ENCODE results near the gene NPHP4.

The NPHP4 gene

DNA sequence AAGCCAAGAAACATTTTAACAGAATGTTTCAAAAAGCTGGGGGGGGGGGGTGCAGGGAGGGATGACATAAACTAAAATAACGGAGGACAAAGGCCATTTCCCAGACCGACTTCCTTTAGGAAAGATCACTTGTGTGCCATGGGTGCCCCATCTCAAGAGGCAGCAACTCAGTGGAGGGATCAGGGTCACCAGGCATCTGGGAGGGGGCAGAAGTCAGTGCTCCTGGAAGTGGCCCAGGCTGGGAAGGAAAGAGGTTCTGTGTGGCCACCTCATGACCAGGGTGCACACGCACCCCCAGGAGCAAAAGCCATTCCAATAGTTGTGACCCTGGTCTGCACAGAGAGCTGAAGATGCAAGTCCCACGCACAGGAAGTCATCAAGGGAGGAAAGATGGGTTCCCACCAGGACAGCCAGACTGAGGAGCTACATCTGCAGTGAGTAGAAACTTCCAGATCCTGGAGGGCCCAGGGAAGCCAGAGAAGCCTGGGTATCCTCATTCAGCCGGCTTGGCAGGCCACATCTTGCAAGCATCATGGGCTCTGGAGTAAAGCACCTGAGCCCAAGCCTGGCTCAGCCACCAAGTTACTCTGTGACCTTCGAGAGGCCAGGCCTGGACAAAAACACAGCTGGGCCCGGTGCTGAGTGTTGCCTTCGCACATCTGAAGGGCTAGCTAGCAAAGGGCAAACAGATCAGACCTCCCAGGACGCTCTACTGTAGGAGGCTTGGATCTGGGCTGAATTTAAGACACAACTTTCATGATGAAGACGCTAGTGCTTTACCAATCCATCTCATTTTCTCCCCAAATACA, 36.0 kb downstream of the NPHP4 start:
- DNase-seq (ENCODE audit: low read depth, low spot score) = no peak
- H3K4me1 ChIP-seq (ENCODE audit: insufficient read depth, insufficient read length) = no peaks in the 10 kb centered on the region
- TF ChIP-seq SUZ12 (IDR thresholded peaks at IDR 0.05; ENCODE audit: extremely low read depth, insufficient read depth, insufficient read length) = no peak
- no peak overlapping the region for H3K9ac ChIP-seq (ENCODE audit: insufficient read length, low read depth)
- H3K27me3 ChIP-seq (ENCODE audit: insufficient read depth, insufficient read length) = no peaks in the 10 kb centered on the region
- no peak overlapping the region for H3K4me3 ChIP-seq (ENCODE audit: insufficient read length, low read depth)
- peaks cover 10% of the 10 kb centered on the region for H3K36me3 ChIP-seq (ENCODE audit: insufficient read depth, insufficient read length, low read length)
- H3K9me3 ChIP-seq (ENCODE audit: insufficient read depth, low read length) = no peaks in the 10 kb centered on the region

GRCh38 chr1:5955479-5955977, 36.7 kb downstream of the NPHP4 start:
- H3K4me3 ChIP-seq (ENCODE audit: insufficient read length, low read depth) = no peak overlapping the region
- TF ChIP-seq ZNF274 (IDR thresholded peaks at IDR 0.05; ENCODE audit: low read depth, low read length) (no peak), SUZ12 (IDR thresholded peaks at IDR 0.05; ENCODE audit: extremely low read depth, insufficient read depth, insufficient read length) (no peak), YY1 (IDR thresholded peaks at IDR 0.05; ENCODE audit: insufficient read depth, insufficient read length) (no peak)
- no peaks in the 10 kb centered on the region for H3K4me1 ChIP-seq (ENCODE audit: insufficient read depth, insufficient read length)
- H3K27me3 ChIP-seq (ENCODE audit: insufficient read depth, insufficient read length) = no peaks in the 10 kb centered on the region
- no peaks in the 10 kb centered on the region for H3K9me3 ChIP-seq (ENCODE audit: insufficient read depth, low read length)
- H3K9ac ChIP-seq (ENCODE audit: insufficient read length, low read depth) = no peak overlapping the region
- DNase-seq (ENCODE audit: low read depth, low spot score) = no peak
- H3K36me3 ChIP-seq (ENCODE audit: insufficient read depth, insufficient read length, low read length) = peaks cover 4% of the 10 kb centered on the region

DNA sequence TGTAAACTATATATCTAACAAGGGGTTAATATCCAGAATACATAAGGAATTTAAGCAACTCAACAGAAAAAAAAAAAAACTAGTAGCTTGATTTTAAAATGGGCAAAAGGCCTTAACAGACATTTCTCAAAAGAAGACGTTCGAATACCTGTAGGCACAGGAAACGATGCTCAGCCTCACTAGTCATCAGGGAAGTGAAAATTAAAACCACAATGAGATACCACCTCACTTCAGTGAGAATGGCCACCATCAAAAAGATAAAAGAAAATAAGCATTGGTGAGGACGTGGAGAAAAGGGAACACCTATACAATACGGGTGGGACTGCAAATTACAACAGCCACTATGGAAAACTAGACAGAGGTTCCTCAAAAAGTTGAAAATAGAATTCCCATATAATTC, 37.3 kb downstream of the NPHP4 start:
- Histone ChIP-seq H3K9me3 (ENCODE audit: insufficient read depth, low read length) (no peaks in the 10 kb centered on the region), H3K4me3 (ENCODE audit: insufficient read length, low read depth) (no peak overlapping the region), H3K36me3 (ENCODE audit: insufficient read depth, insufficient read length, low read length) (peaks cover 2% of the 10 kb centered on the region), H3K27me3 (ENCODE audit: insufficient read depth, insufficient read length) (no peaks in the 10 kb centered on the region), H3K9ac (ENCODE audit: insufficient read length, low read depth) (no peak overlapping the region), H3K4me1 (ENCODE audit: insufficient read depth, insufficient read length) (no peaks in the 10 kb centered on the region)
- TF ChIP-seq SUZ12 (IDR thresholded peaks at IDR 0.05; ENCODE audit: extremely low read depth, insufficient read depth, insufficient read length) = no peak
- no peak for TF ChIP-seq YY1 (IDR thresholded peaks at IDR 0.05; ENCODE audit: insufficient read depth, insufficient read length)
- TF ChIP-seq ZNF274 (IDR thresholded peaks at IDR 0.05; ENCODE audit: low read depth, low read length) = no peak
- DNase-seq (ENCODE audit: low read depth, low spot score) = no peak

GRCh38 chr1:5953386-5953785, 38.8 kb downstream of the NPHP4 start:
- Histone ChIP-seq H3K9me3 (ENCODE audit: insufficient read depth, low read length) (no peaks in the 10 kb centered on the region), H3K4me3 (ENCODE audit: insufficient read length, low read depth) (no peak overlapping the region), H3K9ac (ENCODE audit: insufficient read length, low read depth) (no peak overlapping the region), H3K4me1 (ENCODE audit: insufficient read depth, insufficient read length) (no peaks in the 10 kb centered on the region), H3K27me3 (ENCODE audit: insufficient read depth, insufficient read length) (no peaks in the 10 kb centered on the region), H3K36me3 (ENCODE audit: insufficient read depth, insufficient read length, low read length) (no peaks in the 10 kb centered on the region)
- no peak for TF ChIP-seq YY1 (IDR thresholded peaks at IDR 0.05; ENCODE audit: insufficient read depth, insufficient read length)
- TF ChIP-seq ZNF274 (IDR thresholded peaks at IDR 0.05; ENCODE audit: low read depth, low read length) = no peak
- TF ChIP-seq SUZ12 (IDR thresholded peaks at IDR 0.05; ENCODE audit: extremely low read depth, insufficient read depth, insufficient read length) = no peak
- DNase-seq (ENCODE audit: low read depth, low spot score) = no peak

GRCh38 chr1:5951846-5952410, 40.3 kb downstream of the NPHP4 start:
- Histone ChIP-seq H3K36me3 (ENCODE audit: insufficient read depth, insufficient read length, low read length) (no peaks in the 10 kb centered on the region), H3K9me3 (ENCODE audit: insufficient read depth, low read length) (no peaks in the 10 kb centered on the region), H3K27me3 (ENCODE audit: insufficient read depth, insufficient read length) (no peaks in the 10 kb centered on the region), H3K4me3 (ENCODE audit: insufficient read length, low read depth) (no peak overlapping the region), H3K9ac (ENCODE audit: insufficient read length, low read depth) (no peak overlapping the region), H3K4me1 (ENCODE audit: insufficient read depth, insufficient read length) (no peaks in the 10 kb centered on the region)
- no peak for DNase-seq (ENCODE audit: low read depth, low spot score)
- TF ChIP-seq YY1 (IDR thresholded peaks at IDR 0.05; ENCODE audit: insufficient read depth, insufficient read length) (no peak), SUZ12 (IDR thresholded peaks at IDR 0.05; ENCODE audit: extremely low read depth, insufficient read depth, insufficient read length) (no peak), ZNF274 (IDR thresholded peaks at IDR 0.05; ENCODE audit: low read depth, low read length) (no peak)

GRCh38 chr1:5950994-5951785, 41.0 kb downstream of the NPHP4 start:
- TF ChIP-seq YY1 (IDR thresholded peaks at IDR 0.05; ENCODE audit: insufficient read depth, insufficient read length) (no peak), SUZ12 (IDR thresholded peaks at IDR 0.05; ENCODE audit: extremely low read depth, insufficient read depth, insufficient read length) (no peak), ZNF274 (IDR thresholded peaks at IDR 0.05; ENCODE audit: low read depth, low read length) (no peak)
- Histone ChIP-seq H3K9me3 (ENCODE audit: insufficient read depth, low read length) (no peaks in the 10 kb centered on the region), H3K9ac (ENCODE audit: insufficient read length, low read depth) (no peak overlapping the region), H3K4me1 (ENCODE audit: insufficient read depth, insufficient read length) (no peaks in the 10 kb centered on the region), H3K36me3 (ENCODE audit: insufficient read depth, insufficient read length, low read length) (peaks cover 3% of the 10 kb centered on the region), H3K27me3 (ENCODE audit: insufficient read depth, insufficient read length) (no peaks in the 10 kb centered on the region), H3K4me3 (ENCODE audit: insufficient read length, low read depth) (no peak overlapping the region)
- no peak for DNase-seq (ENCODE audit: low read depth, low spot score)
